PFSK-1 (cell line): Measurements from ENCODE around the gene SLC10A7.

ENCODE experiments used
- REST ChIP-seq, 2 experiments: IDR thresholded peaks; 2 replicates each; pipeline versions ENCODE4 v1.6.1 to v1.8.0; 2011 to 2012; ENCODE audit warnings: low read depth in 2 of 2, low read length in 2 of 2, control low read depth in 1 of 2, inconsistent platforms in 1 of 2, mild to moderate bottlenecking in 1 of 2, moderate library complexity in 1 of 2; ENCODE audit not compliant: insufficient read depth in 1 of 2
- SIN3A ChIP-seq: IDR thresholded peaks from 2 replicates; pipeline ENCODE4 v1.6.1; 2012; ENCODE audit warnings: mild to moderate bottlenecking, low read length, moderate library complexity, borderline replicate concordance; ENCODE audit not compliant: insufficient read depth

DNA sequence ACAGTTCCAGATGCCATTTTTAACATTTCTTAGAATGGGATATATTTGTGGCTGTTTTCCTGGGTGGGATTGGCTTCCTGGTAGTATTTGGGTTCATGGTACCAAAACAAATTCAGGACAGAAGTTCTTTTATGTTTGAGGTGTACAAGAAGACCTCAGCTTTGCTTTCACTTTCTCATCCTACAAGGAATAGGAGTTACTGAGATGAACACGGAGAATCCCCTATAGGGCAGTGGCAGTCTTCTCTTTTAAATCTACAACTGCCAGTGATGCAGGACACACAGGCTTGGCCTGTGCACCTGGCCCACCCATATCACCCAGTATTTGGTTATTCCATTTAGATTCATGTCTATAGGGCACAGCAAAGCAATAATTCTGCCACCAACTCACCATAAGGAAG, 35.2 kb downstream of the SLC10A7 start:
- TF ChIP-seq SIN3A (no peak), REST (IDR thresholded peaks at IDR 0.05; ENCODE audit: insufficient read depth in 1 of 2, low read depth in 2 of 2, low read length in 2 of 2) (no peak)
